ENCODE measurements around the gene PAQR3. TPM values are rescaled to one million over a fixed set of nuclear protein-coding genes. Genes with fewer than 3 reads are reported as not detected.

Gene PAQR3
- total RNA-seq, 5 donors from 2014 or later (not counting 1 experiment from before 2014, with no cell fraction given), result 8.7 to 26.6 (median 11.2) TPM

- peaks cover 0 to 2% of the 10 kb centered on the region in 2 donors for H3K27me3 Mint-ChIP-seq
- no peaks in the 10 kb centered on the region for H3K36me3 Mint-ChIP-seq
- DNase-seq (no peak), ATAC-seq (replicated peaks in 1 of 4) (no peak)
- Histone ChIP-seq H3K27me3 (replicated peaks in 1 of 2; ENCODE audit: control insufficient read depth in 2 of 2, extremely low read depth in 1 of 2, insufficient read depth in 2 of 2, low read length in 1 of 2) (no peaks in the 10 kb centered on the region), H3K27ac (ENCODE audit: low read length) (no peak overlapping the region), H3K9me3 (no peaks in the 10 kb centered on the region), H3K4me1 (ENCODE audit: control insufficient read depth in 1 of 2, extremely low read depth in 1 of 2, insufficient read depth in 2 of 2, low read length in 2 of 2) (no peaks in the 10 kb centered on the region), H3K4me3 (ENCODE audit: control insufficient read depth in 1 of 2, extremely low read depth in 1 of 2, low read length in 1 of 2) (no peak overlapping the region), H3K36me3 (ENCODE audit: control insufficient read depth in 2 of 2, extremely low read depth in 1 of 2, insufficient read depth in 1 of 2, low read length in 1 of 2) (no peaks in the 10 kb centered on the region)
- ChIA-PET CTCF (no interaction called here), POLR2A (no interaction called here)
- no peak overlapping the region for H3K27ac Mint-ChIP-seq
- WGBS (ENCODE audit: insufficient coverage), result no CpG with 5 or more reads among the region's 2 CpGs
- H3K4me3 Mint-ChIP-seq, result no peak overlapping the region
- no peaks in the 10 kb centered on the region for H3K4me1 Mint-ChIP-seq
- H3K9me3 Mint-ChIP-seq, result no peaks in the 10 kb centered on the region
Observed at GRCh38 chr4:78962597-78963115, 23.4 kb upstream of the PAQR3 start.

- no peak for ATAC-seq (replicated peaks in 1 of 4)
- Mint-ChIP-seq H3K4me1 (no peaks in the 10 kb centered on the region), H3K27ac (no peak overlapping the region), H3K4me3 (no peak overlapping the region), H3K9me3 (no peaks in the 10 kb centered on the region), H3K36me3 (no peaks in the 10 kb centered on the region), H3K27me3 (peaks cover 2 to 7% of the 10 kb centered on the region in 2 donors)
- no peak overlapping the region for H3K4me3 ChIP-seq (ENCODE audit: control insufficient read depth in 1 of 2, extremely low read depth in 1 of 2, low read length in 1 of 2)
- no peaks in the 10 kb centered on the region for H3K36me3 ChIP-seq (ENCODE audit: control insufficient read depth in 2 of 2, extremely low read depth in 1 of 2, insufficient read depth in 1 of 2, low read length in 1 of 2)
- 100% methylated on average over 1 of the region's 3 CpGs for WGBS (ENCODE audit: insufficient coverage)
- H3K4me1 ChIP-seq (ENCODE audit: control insufficient read depth in 1 of 2, extremely low read depth in 1 of 2, insufficient read depth in 2 of 2, low read length in 2 of 2), result no peaks in the 10 kb centered on the region
- H3K27ac ChIP-seq (ENCODE audit: low read length), result no peak overlapping the region
- no peak for DNase-seq
- POLR2A ChIA-PET, result no interaction called here
- no peaks in the 10 kb centered on the region for H3K9me3 ChIP-seq
- H3K27me3 ChIP-seq (replicated peaks in 1 of 2; ENCODE audit: control insufficient read depth in 2 of 2, extremely low read depth in 1 of 2, insufficient read depth in 2 of 2, low read length in 1 of 2), result no peaks in the 10 kb centered on the region
- CTCF ChIA-PET, result no interaction called here
Observed at GRCh38 chr4:78960926-78961325, 21.7 kb upstream of the PAQR3 start.

- no peaks in the 10 kb centered on the region for H3K27me3 ChIP-seq (replicated peaks in 1 of 2; ENCODE audit: control insufficient read depth in 2 of 2, extremely low read depth in 1 of 2, insufficient read depth in 2 of 2, low read length in 1 of 2)
- no peak overlapping the region for H3K27ac Mint-ChIP-seq
- ATAC-seq (replicated peaks in 1 of 4) (no peak), DNase-seq (no peak)
- POLR2A ChIA-PET, result interaction anchor here in 1 of 2 donors (0.6 kb wide), 1 partner anchor 1106 kb away, joined by 4 read pairs; no protein-coding TSS in a partner anchor
- no peaks in the 10 kb centered on the region for H3K4me1 Mint-ChIP-seq
- peaks cover 2 to 7% of the 10 kb centered on the region in 2 donors for H3K27me3 Mint-ChIP-seq
- H3K4me3 Mint-ChIP-seq, result no peak overlapping the region
- no peak overlapping the region for H3K4me3 ChIP-seq (ENCODE audit: control insufficient read depth in 1 of 2, extremely low read depth in 1 of 2, low read length in 1 of 2)
- no peaks in the 10 kb centered on the region for H3K9me3 ChIP-seq
- H3K27ac ChIP-seq (ENCODE audit: low read length), result no peak overlapping the region
- no peaks in the 10 kb centered on the region for H3K4me1 ChIP-seq (ENCODE audit: control insufficient read depth in 1 of 2, extremely low read depth in 1 of 2, insufficient read depth in 2 of 2, low read length in 2 of 2)
- CTCF ChIA-PET, result interaction anchor here in 1 of 2 donors (0.7 kb wide), 1 partner anchor 306 kb away, joined by 4 read pairs; no protein-coding TSS in a partner anchor
- H3K36me3 ChIP-seq (ENCODE audit: control insufficient read depth in 2 of 2, extremely low read depth in 1 of 2, insufficient read depth in 1 of 2, low read length in 1 of 2), result no peaks in the 10 kb centered on the region
- no peaks in the 10 kb centered on the region for H3K36me3 Mint-ChIP-seq
- no peaks in the 10 kb centered on the region for H3K9me3 Mint-ChIP-seq
- 100% methylated on average over 1 of the region's 5 CpGs for WGBS (ENCODE audit: insufficient coverage)
Observed at GRCh38 chr4:78956975-78957374, 17.7 kb upstream of the PAQR3 start.

GRCh38 chr4:78953769-78954666, 14.8 kb upstream of the PAQR3 start:
- H3K4me1 ChIP-seq (ENCODE audit: control insufficient read depth in 1 of 2, extremely low read depth in 1 of 2, insufficient read depth in 2 of 2, low read length in 2 of 2), result no peaks in the 10 kb centered on the region
- peak in 2 of 35 experiments; percentile 12 to 28 for DNase-seq
- POLR2A ChIA-PET, result no interaction called here
- 14% methylated on average over 3 of the region's 11 CpGs for WGBS (ENCODE audit: insufficient coverage)
- Mint-ChIP-seq H3K27me3 (peaks cover 7 to 9% of the 10 kb centered on the region in 2 donors), H3K4me1 (no peaks in the 10 kb centered on the region), H3K27ac (no peak overlapping the region), H3K9me3 (no peaks in the 10 kb centered on the region), H3K36me3 (no peaks in the 10 kb centered on the region), H3K4me3 (no peak overlapping the region)
- no peaks in the 10 kb centered on the region for H3K36me3 ChIP-seq (ENCODE audit: control insufficient read depth in 2 of 2, extremely low read depth in 1 of 2, insufficient read depth in 1 of 2, low read length in 1 of 2)
- ATAC-seq (replicated peaks in 1 of 4), result peak in 1 of 4 experiments; percentile 67
- CTCF ChIA-PET, result interaction anchor here (0.6 to 2.5 kb wide), 10 partner anchors 12 to 1262 kb away, joined by 3 to 11 read pairs (median 4); partner anchors contain the start of gene PAQR3 (in 1 of the 2)
- no peak overlapping the region for H3K4me3 ChIP-seq (ENCODE audit: control insufficient read depth in 1 of 2, extremely low read depth in 1 of 2, low read length in 1 of 2)
- H3K27ac ChIP-seq (ENCODE audit: low read length), result no peak overlapping the region
- no peaks in the 10 kb centered on the region for H3K27me3 ChIP-seq (replicated peaks in 1 of 2; ENCODE audit: control insufficient read depth in 2 of 2, extremely low read depth in 1 of 2, insufficient read depth in 2 of 2, low read length in 1 of 2)
- no peaks in the 10 kb centered on the region for H3K9me3 ChIP-seq

GRCh38 chr4:78953231-78953630, 14.0 kb upstream of the PAQR3 start:
- POLR2A ChIA-PET, result interaction anchor here (0.8 to 1.5 kb wide), 2 partner anchors 15 kb away, joined by 3 read pairs; no protein-coding TSS in a partner anchor
- no peak overlapping the region for H3K4me3 ChIP-seq (ENCODE audit: control insufficient read depth in 1 of 2, extremely low read depth in 1 of 2, low read length in 1 of 2)
- DNase-seq, result no peak
- no peak for ATAC-seq (replicated peaks in 1 of 4)
- CTCF ChIA-PET, result interaction anchor here (0.6 to 2.5 kb wide), 15 partner anchors 14 to 1985 kb away, joined by 3 to 12 read pairs (median 4); partner anchors contain the start of gene PAQR3 (in 2 of the 2)
- H3K9me3 ChIP-seq, result no peaks in the 10 kb centered on the region
- H3K36me3 ChIP-seq (ENCODE audit: control insufficient read depth in 2 of 2, extremely low read depth in 1 of 2, insufficient read depth in 1 of 2, low read length in 1 of 2), result no peaks in the 10 kb centered on the region
- Mint-ChIP-seq H3K27ac (no peak overlapping the region), H3K4me1 (no peaks in the 10 kb centered on the region), H3K36me3 (no peaks in the 10 kb centered on the region), H3K9me3 (no peaks in the 10 kb centered on the region), H3K4me3 (no peak overlapping the region), H3K27me3 (peaks cover 7 to 12% of the 10 kb centered on the region in 2 donors)
- no peaks in the 10 kb centered on the region for H3K4me1 ChIP-seq (ENCODE audit: control insufficient read depth in 1 of 2, extremely low read depth in 1 of 2, insufficient read depth in 2 of 2, low read length in 2 of 2)
- H3K27ac ChIP-seq (ENCODE audit: low read length), result no peak overlapping the region
- H3K27me3 ChIP-seq (replicated peaks in 1 of 2; ENCODE audit: control insufficient read depth in 2 of 2, extremely low read depth in 1 of 2, insufficient read depth in 2 of 2, low read length in 1 of 2), result no peaks in the 10 kb centered on the region
- 86% methylated on average over 1 of the region's 5 CpGs for WGBS (ENCODE audit: insufficient coverage)

GRCh38 chr4:78951862-78952472, 12.7 kb upstream of the PAQR3 start:
- Mint-ChIP-seq H3K27ac (no peak overlapping the region), H3K9me3 (no peaks in the 10 kb centered on the region), H3K4me3 (no peak overlapping the region), H3K36me3 (no peaks in the 10 kb centered on the region), H3K4me1 (no peaks in the 10 kb centered on the region), H3K27me3 (peaks cover 14 to 21% of the 10 kb centered on the region in 2 donors)
- WGBS (ENCODE audit: insufficient coverage), result 100% methylated on average over 1 of the region's 3 CpGs
- Histone ChIP-seq H3K27ac (ENCODE audit: low read length) (no peak overlapping the region), H3K27me3 (replicated peaks in 1 of 2; ENCODE audit: control insufficient read depth in 2 of 2, extremely low read depth in 1 of 2, insufficient read depth in 2 of 2, low read length in 1 of 2) (no peaks in the 10 kb centered on the region), H3K4me3 (ENCODE audit: control insufficient read depth in 1 of 2, extremely low read depth in 1 of 2, low read length in 1 of 2) (no peak overlapping the region), H3K4me1 (ENCODE audit: control insufficient read depth in 1 of 2, extremely low read depth in 1 of 2, insufficient read depth in 2 of 2, low read length in 2 of 2) (no peaks in the 10 kb centered on the region), H3K9me3 (no peaks in the 10 kb centered on the region), H3K36me3 (ENCODE audit: control insufficient read depth in 2 of 2, extremely low read depth in 1 of 2, insufficient read depth in 1 of 2, low read length in 1 of 2) (no peaks in the 10 kb centered on the region)
- ChIA-PET POLR2A (interaction anchor here in 1 of 2 donors (1.5 kb wide), 1 partner anchor 13 kb away, joined by 3 read pairs; no protein-coding TSS in a partner anchor), CTCF (interaction anchor here (0.6 to 2.5 kb wide), 17 partner anchors 13 to 1268 kb away, joined by 3 to 12 read pairs (median 4); partner anchors contain the start of gene PAQR3 (in 2 of the 2))
- DNase-seq, result peak in 16 of 35 experiments; percentile 2 to 66 (median 11)
- ATAC-seq (replicated peaks in 1 of 4), result peak; percentile 50 to 65 (median 58)
